LNCaP clone FGC (cell line): ENCODE results near the gene EBF4.

Experiments used
- DNase-seq: peaks from one replicate; pipeline ENCODE4 v3.0.0-alpha.2; 2011; ENCODE audit warnings: low read depth
- H3K4me3 ChIP-seq: 2 replicates; pipeline ENCODE4 v1.5.1; 2011; ENCODE audit warnings: mild to moderate bottlenecking, low read depth, low read length, control low read depth
- CTCF ChIP-seq: IDR thresholded peaks from 2 replicates; pipeline ENCODE4 v1.5.1; 2012; ENCODE audit warnings: mild to moderate bottlenecking; ENCODE audit not compliant: control insufficient read depth, insufficient read depth; ENCODE audit errors: extremely low read depth

The EBF4 gene

GRCh38 chr20:2799271-2799670 is 106.7 kb downstream of the EBF4 start:
- no peak overlapping the region for H3K4me3 ChIP-seq
- no peak for DNase-seq
- TF ChIP-seq CTCF, result no peak

- H3K4me3 ChIP-seq, result no peak overlapping the region
- no peak for TF ChIP-seq CTCF
- DNase-seq, result no peak
These were observed 107.3 kb downstream of the EBF4 start for GRCh38 chr20:2799688-2800520.

- no peak for TF ChIP-seq CTCF
- no peak for DNase-seq
- no peak within 1 kb of the TSS for H3K4me3 ChIP-seq
These were observed 108.1 kb downstream of the EBF4 start, which contains the start of gene CPXM1 for GRCh38 chr20:2800521-2801285. CPXM1 (minus strand) TSS chr20:2800627; CDS start chr20:2800572, 55 bp downstream.

GRCh38 chr20:2801286-2801728 is 108.7 kb downstream of the EBF4 start:
- no peak for TF ChIP-seq CTCF
- no peak for DNase-seq
- no peak overlapping the region for H3K4me3 ChIP-seq

GRCh38 chr20:2804041-2804828 is 111.7 kb downstream of the EBF4 start:
- DNase-seq, result no peak
- TF ChIP-seq CTCF, result no peak
- H3K4me3 ChIP-seq, result no peak overlapping the region

GRCh38 chr20:2804852-2805688 is 112.5 kb downstream of the EBF4 start:
- no peak for TF ChIP-seq CTCF
- H3K4me3 ChIP-seq, result no peak overlapping the region
- no peak for DNase-seq
